Prostate gland (tissue), 2 donors: ENCODE results near the gene PPP2R5C.

ENCODE experiments used
- CTCF ChIP-seq, 4 experiments: fragments of 200-600 bp in 2 of 4; fragments of 450-650 bp in 2 of 4; sonication (generic) in 2 of 4; IDR thresholded peaks; 1 replicate in 3 of 4; 2 replicates in 1 of 4; pipeline ENCODE4 v1.5.1; 2016 to 2019; ENCODE audit warnings: antibody characterized with exemption in 4 of 4, mild to moderate bottlenecking in 2 of 4, moderate library complexity in 2 of 4
- POLR2A ChIP-seq: fragments of 450-650 bp; IDR thresholded peaks from one replicate; pipeline ENCODE4 v1.6.1; 2016; ENCODE audit warnings: antibody characterized with exemption, mild to moderate bottlenecking
- POLR2AphosphoS5 ChIP-seq: sonication (generic); formaldehyde crosslinking; IDR thresholded peaks from one replicate; pipeline ENCODE4 v1.6.1; 2017; ENCODE audit warnings: antibody characterized with exemption

- TF ChIP-seq CTCF (IDR thresholded peaks at IDR 0.05) = no peak
- no peak for TF ChIP-seq POLR2A
- no peak for TF ChIP-seq POLR2AphosphoS5
These were observed 47.6 kb downstream of the PPP2R5C start for GRCh38 chr14:101808894-101809670.
